Measurements from ENCODE around the gene DOP1A.

GRCh38 chr6:83119742-83120300 is 52.4 kb downstream of the DOP1A start:
- no peak for TF ChIP-seq CTCF (IDR thresholded peaks at IDR 0.05 in 8 of 11, conservative IDR thresholded peaks at IDR 0.05 in 3 of 11)
- no peak for TF ChIP-seq POLR2AphosphoS5 (IDR thresholded peaks at IDR 0.05)
